Uterus (tissue), 4 donors: ENCODE measurements around the gene MRLN. TPM values are rescaled to one million over a fixed set of nuclear protein-coding genes. Genes with fewer than 3 reads are reported as not detected.

Experiments used
- DNase-seq, 2 donors: peaks; one replicate each; pipeline ENCODE4 v3.0.0-alpha.2; 2019 to 2020
- H3K27ac ChIP-seq, 2 donors: fragments of 200-600 bp; sonication (generic); 1 replicate in 1 of 2; 2 replicates in 1 of 2; pipeline ENCODE4 v1.5.1; 2016 to 2018
- H3K27me3 ChIP-seq, 2 donors: fragments of 200-600 bp; sonication (generic); one replicate each; pipeline ENCODE4 v1.5.1; 2018 to 2019; ENCODE audit warnings: control low read depth in 1 of 2
- H3K36me3 ChIP-seq, 2 donors: fragments of 200-600 bp; sonication (generic); one replicate each; pipeline ENCODE4 v1.5.1; 2019; ENCODE audit warnings: control low read depth in 1 of 2
- H3K4me1 ChIP-seq, 2 donors: fragments of 200-600 bp; sonication (generic); one replicate each; pipeline ENCODE4 v1.5.1; 2018 to 2019; ENCODE audit warnings: control low read depth in 1 of 2
- H3K4me3 ChIP-seq, 2 donors: fragments of 200-600 bp; sonication (generic); 1 replicate in 1 of 2; 2 replicates in 1 of 2; pipeline ENCODE4 v1.5.1; 2018 to 2019; ENCODE audit warnings: mild to moderate bottlenecking in 1 of 2
- H3K9me3 ChIP-seq, 2 donors: fragments of 200-600 bp; sonication (generic); one replicate each; pipeline ENCODE4 v1.5.1; 2019; ENCODE audit warnings: control low read depth in 1 of 2
- CTCF ChIP-seq, 4 experiments: fragments of 200-600 bp in 2 of 4; fragments of 450-650 bp in 2 of 4; sonication (generic) in 2 of 4; IDR thresholded peaks; one replicate each; pipeline ENCODE4 v1.5.1; 2016 to 2019; ENCODE audit warnings: antibody characterized with exemption in 4 of 4, mild to moderate bottlenecking in 2 of 4, moderate library complexity in 1 of 4
- POLR2A ChIP-seq, 2 donors: fragments of 450-650 bp; IDR thresholded peaks; one replicate each; pipeline ENCODE4 v1.6.1; 2016; ENCODE audit warnings: antibody characterized with exemption in 2 of 2, mild to moderate bottlenecking in 1 of 2, moderate library complexity in 1 of 2
- intact Hi-C: fragments of 100-400 bp; cut with DNase I; formaldehyde crosslinking; loops from one replicate; pipeline ENCODE4 v1.15.1; 2023; ENCODE audit warnings: low total_unique reads
- total RNA-seq, 4 donors: library from RNA; depleted of rRNA in 3 of 4; stranded (reverse); fragments of >200 nt in 3 of 4; gene quantifications; one replicate each; pipeline versions ENCODE4 v1.1.0 to v1.2.4, GENCODE V29; 2014 to 2023
- donor health status: DM: yes; HTN: yes; CAD: no.

Gene MRLN
- total RNA-seq, 4 donors from 2014 or later: 0.35 TPM; not detected in 3

GRCh38 chr10:59694936-59695335 is 58.3 kb downstream of the MRLN start:
- intact Hi-C loops: no loop called here
- no peaks in the 10 kb centered on the region for H3K4me1 ChIP-seq
- no peak for DNase-seq
- no peak overlapping the region for H3K27ac ChIP-seq
- H3K27me3 ChIP-seq: no peaks in the 10 kb centered on the region
- no peak for TF ChIP-seq POLR2A (IDR thresholded peaks at IDR 0.05)
- no peak for TF ChIP-seq CTCF (IDR thresholded peaks at IDR 0.05)
- no peaks in the 10 kb centered on the region for H3K9me3 ChIP-seq
- no peaks in the 10 kb centered on the region for H3K36me3 ChIP-seq
- no peak overlapping the region for H3K4me3 ChIP-seq

- no peak for DNase-seq
- Histone ChIP-seq H3K9me3 (no peaks in the 10 kb centered on the region), H3K4me3 (no peak overlapping the region), H3K4me1 (no peaks in the 10 kb centered on the region), H3K27me3 (no peaks in the 10 kb centered on the region), H3K27ac (no peak overlapping the region), H3K36me3 (no peaks in the 10 kb centered on the region)
- TF ChIP-seq POLR2A (IDR thresholded peaks at IDR 0.05): no peak
- TF ChIP-seq CTCF (IDR thresholded peaks at IDR 0.05): no peak
- intact Hi-C loops: no loop called here
Measured at GRCh38 chr10:59692113-59692512, 61.1 kb downstream of the MRLN start.

- no peak for DNase-seq
- H3K4me3 ChIP-seq: no peak overlapping the region
- H3K4me1 ChIP-seq: peaks cover 0 to under 1% of the 10 kb centered on the region in 2 donors
- no peaks in the 10 kb centered on the region for H3K27me3 ChIP-seq
- TF ChIP-seq CTCF (IDR thresholded peaks at IDR 0.05): no peak
- no peak for TF ChIP-seq POLR2A (IDR thresholded peaks at IDR 0.05)
- H3K9me3 ChIP-seq: no peaks in the 10 kb centered on the region
- intact Hi-C loops: no loop called here
- H3K36me3 ChIP-seq: no peaks in the 10 kb centered on the region
- no peak overlapping the region for H3K27ac ChIP-seq
Measured at GRCh38 chr10:59688921-59689351, 64.3 kb downstream of the MRLN start.

- intact Hi-C loops: no loop called here
- H3K27ac ChIP-seq: no peak overlapping the region
- TF ChIP-seq CTCF (IDR thresholded peaks at IDR 0.05) (no peak), POLR2A (IDR thresholded peaks at IDR 0.05) (no peak)
- H3K4me3 ChIP-seq: no peak overlapping the region
- H3K27me3 ChIP-seq: no peaks in the 10 kb centered on the region
- no peaks in the 10 kb centered on the region for H3K9me3 ChIP-seq
- H3K36me3 ChIP-seq: no peaks in the 10 kb centered on the region
- H3K4me1 ChIP-seq: peaks cover 0 to 4% of the 10 kb centered on the region in 2 donors
- no peak for DNase-seq
Measured at GRCh38 chr10:59687657-59688056, 65.6 kb downstream of the MRLN start.

Other genes starting within 250 kb of the MRLN start
- gene SLC16A9, start 43.6 kb downstream of the MRLN start, total RNA-seq: 10 to 100 TPM; 10.5 to 63.0 (median 15.9) TPM
- gene CCDC6, start 153.1 kb upstream of the MRLN start, total RNA-seq: 10 to 100 TPM; 53.2 to 72.4 (median 66.4) TPM